Esophagus squamous epithelium (tissue), 4 donors: Measurements from ENCODE around the gene PSMD12.

Experiments
- POLR2A ChIP-seq, 4 donors: fragments of 450-650 bp; IDR thresholded peaks; one replicate each; pipeline ENCODE4 v1.6.1; 2017; ENCODE audit warnings: antibody characterized with exemption in 4 of 4, mild to moderate bottlenecking in 4 of 4, moderate library complexity in 3 of 4
- TF ChIP-seq, protein P1 (sequence below), 6 experiments: fragments of 450-650 bp in 4 of 6; fragments of 200-600 bp in 2 of 6; sonication (generic) in 2 of 6; IDR thresholded peaks; one replicate each; pipeline ENCODE4 v1.5.1; 2016 to 2019; ENCODE audit warnings: antibody characterized with exemption in 6 of 6, mild to moderate bottlenecking in 4 of 6, moderate library complexity in 4 of 6

DNA sequence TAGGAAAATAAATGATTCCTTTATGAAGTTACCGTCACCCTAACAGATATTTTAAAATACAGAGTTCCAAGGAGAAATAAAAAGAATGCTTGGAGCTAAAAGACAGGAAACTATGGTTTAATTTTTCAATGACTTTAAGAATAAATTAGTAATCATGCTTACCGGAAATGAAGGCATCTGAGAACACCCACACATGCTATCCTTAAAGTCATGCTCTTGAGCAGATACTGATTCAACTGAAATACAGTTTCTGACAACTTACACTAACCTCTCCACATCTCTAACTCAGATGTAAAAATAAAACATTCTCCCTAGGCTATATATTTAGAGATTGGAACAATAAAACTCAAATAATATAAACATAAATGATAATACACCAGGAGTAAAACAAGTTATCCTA lies 7.8 kb downstream of the PSMD12 start:
- TF ChIP-seq, protein P1, sequence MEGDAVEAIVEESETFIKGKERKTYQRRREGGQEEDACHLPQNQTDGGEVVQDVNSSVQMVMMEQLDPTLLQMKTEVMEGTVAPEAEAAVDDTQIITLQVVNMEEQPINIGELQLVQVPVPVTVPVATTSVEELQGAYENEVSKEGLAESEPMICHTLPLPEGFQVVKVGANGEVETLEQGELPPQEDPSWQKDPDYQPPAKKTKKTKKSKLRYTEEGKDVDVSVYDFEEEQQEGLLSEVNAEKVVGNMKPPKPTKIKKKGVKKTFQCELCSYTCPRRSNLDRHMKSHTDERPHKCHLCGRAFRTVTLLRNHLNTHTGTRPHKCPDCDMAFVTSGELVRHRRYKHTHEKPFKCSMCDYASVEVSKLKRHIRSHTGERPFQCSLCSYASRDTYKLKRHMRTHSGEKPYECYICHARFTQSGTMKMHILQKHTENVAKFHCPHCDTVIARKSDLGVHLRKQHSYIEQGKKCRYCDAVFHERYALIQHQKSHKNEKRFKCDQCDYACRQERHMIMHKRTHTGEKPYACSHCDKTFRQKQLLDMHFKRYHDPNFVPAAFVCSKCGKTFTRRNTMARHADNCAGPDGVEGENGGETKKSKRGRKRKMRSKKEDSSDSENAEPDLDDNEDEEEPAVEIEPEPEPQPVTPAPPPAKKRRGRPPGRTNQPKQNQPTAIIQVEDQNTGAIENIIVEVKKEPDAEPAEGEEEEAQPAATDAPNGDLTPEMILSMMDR (IDR thresholded peaks at IDR 0.05), result no peak
- TF ChIP-seq POLR2A (IDR thresholded peaks at IDR 0.05), result no peak
